Suprapubic skin (tissue), 4 donors: ENCODE data around the gene SPIB. TPM values are rescaled to one million over a fixed set of nuclear protein-coding genes. Genes with fewer than 3 reads are reported as not detected.
A peak's percentile ranks its signal among the peaks of the same experiment; 100 is the strongest.
"Not testable (repeated sequence)": the region's sequence is repeated elsewhere in the genome, so short reads cannot be mapped to it uniquely, and the experiment has no call there.

Experiments
- DNase-seq, 2 donors: peaks; one replicate each; pipeline ENCODE4 v3.0.0-alpha.2; 2019; ENCODE audit warnings: low spot score in 2 of 2
- H3K27ac ChIP-seq: fragments of 200-600 bp; sonication (generic); one replicate; pipeline ENCODE4 v1.5.1; 2019
- H3K27me3 ChIP-seq: fragments of 200-600 bp; sonication (generic); one replicate; pipeline ENCODE4 v1.5.1; 2019
- H3K36me3 ChIP-seq: fragments of 200-600 bp; sonication (generic); one replicate; pipeline ENCODE4 v1.5.1; 2019
- H3K4me1 ChIP-seq: fragments of 200-600 bp; sonication (generic); one replicate; pipeline ENCODE4 v1.5.1; 2019
- H3K4me3 ChIP-seq: fragments of 200-600 bp; sonication (generic); one replicate; pipeline ENCODE4 v1.5.1; 2019; ENCODE audit warnings: mild to moderate bottlenecking
- H3K9me3 ChIP-seq: fragments of 200-600 bp; sonication (generic); one replicate; pipeline ENCODE4 v1.5.1; 2019
- EP300 ChIP-seq: sonication (generic); formaldehyde crosslinking; IDR thresholded peaks from one replicate; pipeline ENCODE4 v1.6.1; 2017; ENCODE audit warnings: antibody characterized with exemption
- POLR2A ChIP-seq, 2 donors: fragments of 450-650 bp; IDR thresholded peaks; one replicate each; pipeline ENCODE4 v1.6.1; 2017; ENCODE audit warnings: antibody characterized with exemption in 2 of 2, mild to moderate bottlenecking in 2 of 2, moderate library complexity in 2 of 2
- POLR2AphosphoS5 ChIP-seq, 3 donors: sonication (generic); formaldehyde crosslinking; IDR thresholded peaks; one replicate each; pipeline ENCODE4 v1.6.1; 2017; ENCODE audit warnings: antibody characterized with exemption in 3 of 3
- WGBS: methylation state at CpG from one replicate; pipeline ENCODE4 v1.1.5; 2018; 5-methylcytosine and 5-hydroxymethylcytosine counted together
- total RNA-seq, 4 donors: library from RNA; depleted of rRNA; stranded (reverse); fragments of >200 nt; gene quantifications; one replicate each; pipeline ENCODE4 v1.1.0, GENCODE V29; 2016
- TF ChIP-seq, protein P1 (sequence below), 2 donors: fragments of 200-600 bp in 1 of 2; fragments of 450-650 bp in 1 of 2; sonication (generic) in 1 of 2; IDR thresholded peaks; one replicate each; pipeline ENCODE4 v1.5.1; 2016 to 2019; ENCODE audit warnings: antibody characterized with exemption in 2 of 2, mild to moderate bottlenecking in 1 of 2, moderate library complexity in 1 of 2

SPIB gene
- total RNA-seq, 4 donors from 2014 or later: not detected

DNA sequence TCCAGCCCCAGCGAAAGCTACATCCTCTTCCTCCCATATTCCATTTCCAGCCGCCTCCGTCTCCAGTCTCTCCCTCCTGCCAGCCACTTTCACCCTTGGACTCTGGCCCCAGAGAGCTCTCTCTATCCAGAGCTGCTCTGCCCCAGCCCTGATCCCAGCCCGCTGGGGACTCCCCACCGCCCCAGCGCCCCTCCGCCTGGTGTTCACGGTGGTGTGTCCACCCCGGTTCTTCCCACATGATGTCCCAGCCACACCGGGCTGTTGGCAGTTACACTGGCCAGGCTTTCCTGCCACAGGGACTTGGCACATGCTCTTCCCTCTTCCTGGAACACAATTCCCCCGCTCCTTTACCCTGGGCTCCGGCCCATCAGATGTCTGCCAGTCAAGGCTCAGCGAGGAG is 46.3 kb downstream of the SPIB start:
- Histone ChIP-seq H3K36me3 (no peaks in the 10 kb centered on the region), H3K4me1 (peaks cover 5% of the 10 kb centered on the region), H3K9me3 (no peaks in the 10 kb centered on the region), H3K27ac (no peak overlapping the region), H3K4me3 (no peak overlapping the region), H3K27me3 (peaks cover 21% of the 10 kb centered on the region)
- 89% methylated on average over 13 of the region's 13 CpGs for WGBS
- DNase-seq: no peak
- TF ChIP-seq, protein P1, sequence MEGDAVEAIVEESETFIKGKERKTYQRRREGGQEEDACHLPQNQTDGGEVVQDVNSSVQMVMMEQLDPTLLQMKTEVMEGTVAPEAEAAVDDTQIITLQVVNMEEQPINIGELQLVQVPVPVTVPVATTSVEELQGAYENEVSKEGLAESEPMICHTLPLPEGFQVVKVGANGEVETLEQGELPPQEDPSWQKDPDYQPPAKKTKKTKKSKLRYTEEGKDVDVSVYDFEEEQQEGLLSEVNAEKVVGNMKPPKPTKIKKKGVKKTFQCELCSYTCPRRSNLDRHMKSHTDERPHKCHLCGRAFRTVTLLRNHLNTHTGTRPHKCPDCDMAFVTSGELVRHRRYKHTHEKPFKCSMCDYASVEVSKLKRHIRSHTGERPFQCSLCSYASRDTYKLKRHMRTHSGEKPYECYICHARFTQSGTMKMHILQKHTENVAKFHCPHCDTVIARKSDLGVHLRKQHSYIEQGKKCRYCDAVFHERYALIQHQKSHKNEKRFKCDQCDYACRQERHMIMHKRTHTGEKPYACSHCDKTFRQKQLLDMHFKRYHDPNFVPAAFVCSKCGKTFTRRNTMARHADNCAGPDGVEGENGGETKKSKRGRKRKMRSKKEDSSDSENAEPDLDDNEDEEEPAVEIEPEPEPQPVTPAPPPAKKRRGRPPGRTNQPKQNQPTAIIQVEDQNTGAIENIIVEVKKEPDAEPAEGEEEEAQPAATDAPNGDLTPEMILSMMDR (IDR thresholded peaks at IDR 0.05): no peak
- no peak for TF ChIP-seq POLR2A (IDR thresholded peaks at IDR 0.05)
- TF ChIP-seq POLR2AphosphoS5 (IDR thresholded peaks at IDR 0.05): no peak
- no peak for TF ChIP-seq EP300

DNA sequence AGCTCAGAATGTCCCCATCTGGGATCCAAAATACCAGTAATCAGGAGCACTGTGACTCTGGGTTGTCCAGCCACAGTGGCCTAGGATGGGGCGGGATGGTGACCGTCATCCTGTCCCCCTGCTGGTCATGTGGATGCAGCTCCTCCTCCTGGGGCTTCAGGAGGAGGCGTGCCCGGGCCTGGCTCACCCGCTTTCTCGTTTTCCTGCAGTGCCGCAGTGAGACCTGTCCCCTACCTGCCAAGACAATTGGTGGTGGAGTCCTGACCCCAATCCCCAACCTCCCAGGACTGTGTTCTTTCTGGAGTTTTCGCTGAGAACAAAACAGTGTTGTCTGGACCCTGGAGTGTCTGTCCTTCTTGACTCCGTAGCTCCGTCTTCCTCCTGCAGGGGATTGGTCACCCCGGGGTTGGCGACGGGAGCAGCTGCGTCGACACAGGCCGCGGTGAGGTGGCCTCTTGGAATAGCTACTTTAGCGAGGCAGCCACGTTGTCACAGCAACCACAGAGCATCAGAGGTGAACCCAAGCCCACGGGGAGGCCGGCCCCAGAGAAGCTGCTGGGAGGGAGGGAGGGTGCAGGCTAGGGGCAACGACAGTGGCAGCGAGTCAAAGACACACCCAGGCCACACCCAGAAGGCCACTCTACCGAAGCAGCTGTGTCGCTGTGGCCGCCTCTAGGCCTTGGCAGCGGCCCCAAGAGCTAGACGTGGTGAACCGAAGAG is 47.4 kb downstream of the SPIB start:
- WGBS: 41% methylated on average over 22 of the region's 29 CpGs
- H3K4me1 ChIP-seq: peaks cover 5% of the 10 kb centered on the region

DNA sequence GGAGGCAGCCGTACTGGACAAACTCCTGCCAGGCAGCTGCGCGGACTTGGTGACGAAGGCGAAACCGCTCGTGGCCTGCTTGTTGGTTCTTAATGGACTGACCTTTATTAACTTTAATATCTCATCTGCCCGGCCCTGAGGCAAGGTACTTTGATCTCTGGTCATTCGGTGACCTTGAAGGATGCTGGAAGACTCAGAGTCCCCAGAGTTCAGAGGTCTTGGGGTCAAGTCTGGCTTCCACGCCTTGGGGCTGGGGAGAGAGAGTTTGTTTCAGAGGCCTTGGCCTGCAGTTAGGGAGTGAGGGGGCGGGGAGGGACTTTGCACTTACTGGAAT is 47.9 kb downstream of the SPIB start:
- DNase-seq: no peak
- TF ChIP-seq, protein P1 (IDR thresholded peaks at IDR 0.05): no peak
- no peak for TF ChIP-seq EP300
- no peak for TF ChIP-seq POLR2A (IDR thresholded peaks at IDR 0.05)
- no peak for TF ChIP-seq POLR2AphosphoS5 (IDR thresholded peaks at IDR 0.05)
- H3K27me3 ChIP-seq: peaks cover 6% of the 10 kb centered on the region
- 72% methylated on average over 7 of the region's 11 CpGs for WGBS
- peaks cover 5% of the 10 kb centered on the region for H3K4me1 ChIP-seq
- no peak overlapping the region for H3K27ac ChIP-seq
- H3K9me3 ChIP-seq: no peaks in the 10 kb centered on the region
- H3K36me3 ChIP-seq: no peaks in the 10 kb centered on the region
- H3K4me3 ChIP-seq: no peak overlapping the region

More for the DNA sequence above, 47.4 kb downstream of the SPIB start:
- TF ChIP-seq EP300: no peak
- TF ChIP-seq, protein P1 (IDR thresholded peaks at IDR 0.05): peak in 1 of 2 donors; percentile 18
- Histone ChIP-seq H3K27me3 (peaks cover 11% of the 10 kb centered on the region), H3K4me3 (no peak overlapping the region), H3K9me3 (no peaks in the 10 kb centered on the region), H3K27ac (no peak overlapping the region), H3K36me3 (no peaks in the 10 kb centered on the region)
- no peak for DNase-seq

DNA sequence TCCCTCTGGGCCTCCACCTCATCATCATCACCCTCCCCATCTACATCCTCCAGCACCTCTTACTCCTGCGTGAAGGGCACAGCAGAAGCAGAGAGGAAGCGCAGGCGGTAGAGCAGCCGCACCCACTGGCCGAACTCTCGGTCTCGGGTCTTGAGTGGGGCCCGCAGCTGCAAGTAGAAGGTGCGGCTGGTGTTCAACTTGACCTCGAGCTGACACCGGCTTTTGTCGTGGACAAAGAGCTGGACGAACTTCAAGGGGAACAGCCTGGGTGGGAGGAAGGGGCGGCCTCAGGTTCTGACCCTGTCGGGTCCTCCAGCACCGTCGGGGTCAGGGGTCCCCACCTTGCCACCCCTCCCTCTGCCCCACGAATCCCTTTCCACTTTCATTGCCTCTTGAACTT is 48.8 kb downstream of the SPIB start:
- Histone ChIP-seq H3K4me1 (peaks cover 5% of the 10 kb centered on the region), H3K27me3 (peaks cover under 1% of the 10 kb centered on the region), H3K27ac (no peak overlapping the region), H3K9me3 (no peaks in the 10 kb centered on the region), H3K4me3 (no peak overlapping the region), H3K36me3 (no peaks in the 10 kb centered on the region)
- TF ChIP-seq, protein P1 (IDR thresholded peaks at IDR 0.05): no peak
- TF ChIP-seq POLR2AphosphoS5 (IDR thresholded peaks at IDR 0.05): no peak
- no peak for TF ChIP-seq POLR2A (IDR thresholded peaks at IDR 0.05)
- no peak for TF ChIP-seq EP300
- 84% methylated on average over 18 of the region's 18 CpGs for WGBS
- no peak for DNase-seq

DNA sequence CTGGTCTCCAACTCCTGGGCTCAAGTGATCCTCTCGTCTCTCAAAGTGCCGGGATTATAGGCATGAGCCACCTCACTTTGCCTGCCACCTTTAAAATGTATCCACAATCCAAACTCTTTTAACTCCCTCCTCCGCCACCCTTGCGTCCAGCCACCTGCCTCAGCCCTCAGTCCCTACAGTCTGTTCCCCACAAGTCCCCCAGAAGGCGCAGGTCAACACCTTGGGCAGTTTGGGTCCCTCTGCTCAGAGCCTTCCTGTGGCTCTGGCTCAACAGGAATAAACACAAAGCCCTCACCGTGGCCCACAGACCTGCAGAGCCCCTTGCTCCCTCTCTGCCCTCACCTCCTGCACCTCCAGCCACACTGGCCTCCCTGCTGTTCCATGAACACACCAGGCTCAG is 50.1 kb downstream of the SPIB start:
- 85% methylated on average over 6 of the region's 6 CpGs for WGBS
- peaks cover 5% of the 10 kb centered on the region for H3K4me1 ChIP-seq

DNA sequence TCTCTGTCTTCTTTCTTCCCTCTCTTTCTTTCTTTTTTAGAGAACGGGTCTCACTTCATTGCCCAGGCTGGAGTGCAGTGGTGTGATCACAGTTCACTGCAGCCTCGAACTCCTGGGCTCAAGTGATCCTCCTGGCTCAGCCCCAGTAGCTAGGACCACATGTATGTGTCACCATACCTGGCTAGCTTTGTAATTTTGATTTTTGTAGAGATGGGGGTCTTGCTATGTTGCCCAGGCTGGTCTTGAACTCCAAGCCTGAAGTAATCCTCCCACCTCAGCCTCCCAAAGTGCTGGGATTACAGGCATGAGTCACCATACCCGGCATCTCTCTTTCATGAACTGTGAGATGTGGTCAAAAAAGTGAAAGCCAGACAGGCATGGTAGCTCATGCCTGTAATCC is 54.6 kb downstream of the SPIB start:
- H3K27ac ChIP-seq, H3K36me3 ChIP-seq, H3K9me3 ChIP-seq, DNase-seq, H3K27me3 ChIP-seq, H3K4me3 ChIP-seq: not testable (repeated sequence)
- 63% methylated on average over 3 of the region's 3 CpGs for WGBS
- peaks cover 13% of the 10 kb centered on the region for H3K4me1 ChIP-seq

More for the DNA sequence above, 50.1 kb downstream of the SPIB start:
- Histone ChIP-seq H3K4me3 (no peak overlapping the region), H3K36me3 (no peaks in the 10 kb centered on the region), H3K27me3 (no peaks in the 10 kb centered on the region), H3K27ac (no peak overlapping the region), H3K9me3 (no peaks in the 10 kb centered on the region)
- no peak for DNase-seq
- TF ChIP-seq POLR2A (IDR thresholded peaks at IDR 0.05) (no peak), EP300 (no peak), POLR2AphosphoS5 (IDR thresholded peaks at IDR 0.05) (no peak)
- TF ChIP-seq, protein P1 (IDR thresholded peaks at IDR 0.05): no peak
